Motor neuron (in vitro differentiated cells): ENCODE data around the gene SCYGR7. TPM values are rescaled to one million over a fixed set of nuclear protein-coding genes. Genes with fewer than 3 reads are reported as not detected.

Experiments
- ATAC-seq, 8 experiments: fragments of 200-7000 bp; cut with Tn5 transposase; replicated peaks in 6 of 8; 2 replicates each; pipeline ENCODE4 v1.8.0; 2021; ENCODE audit warnings: mild to moderate bottlenecking in 8 of 8, moderate library complexity in 8 of 8
- H3K27ac ChIP-seq, 2 donors: fragments of 250-450 bp; sonication (Bioruptor Pico); 2 replicates each; pipeline ENCODE4 v1.9.0; 2021; ENCODE audit warnings: antibody characterized with exemption in 2 of 2, mild to moderate bottlenecking in 2 of 2, moderate library complexity in 1 of 2
- H3K4me1 ChIP-seq, 2 donors: fragments of 250-450 bp; sonication (Bioruptor Pico); replicated peaks in 1 of 2; 2 replicates each; pipeline ENCODE4 v1.6.1; 2021; ENCODE audit warnings: antibody characterized with exemption in 2 of 2, mild to moderate bottlenecking in 2 of 2, moderate library complexity in 1 of 2
- H3K4me3 ChIP-seq, 5 donors: fragments of 250-450 bp; sonication (Bioruptor Pico); 2 replicates each; pipeline ENCODE4 v1.9.0; 2021; ENCODE audit warnings: antibody characterized with exemption in 5 of 5, mild to moderate bottlenecking in 5 of 5, moderate library complexity in 4 of 5
- WGBS, 10 experiments: fragments of 450-650 bp; shearing (Covaris generic); methylation state at CpG; one replicate each; pipeline ENCODE4 v1.0.0; 2022; 5-methylcytosine and 5-hydroxymethylcytosine counted together
- in situ Hi-C, 9 experiments: fragments of 400-800 bp; cut with MboI; loops; one replicate each; pipeline ENCODE4 v1.15.0; 2021; ENCODE audit warnings: low sequenced_read_pairs in 9 of 9, low pct_unique_long_range_greater_than_20kb in 2 of 9; ENCODE audit not compliant: unreplicated experiment in 9 of 9
- total RNA-seq, 8 experiments: library from RNA; unstranded; fragments of 300-600 nt; gene quantifications; 2 replicates each; pipeline versions ENCODE4 v1.2.3 to v1.2.4, GENCODE V29; 2022

The SCYGR7 gene
- total RNA-seq, result not detected

- no peak for ATAC-seq
- in situ Hi-C loops, result no loop called here
- Histone ChIP-seq H3K27ac (no peak within 1 kb of the TSS), H3K4me1 (no peaks in the 10 kb centered on the region), H3K4me3 (no peak within 1 kb of the TSS)
- 0 to 100% (median 67%) methylated on average over 1 of the region's 5 CpGs; no CpG with 5 or more reads in 5 of the 10 experiments for WGBS, 10 experiments
Observed at GRCh38 chr2:227728035-227728434, at the start of gene SCYGR7. TSS of gene SCYGR7 (plus strand) at chr2:227728335. CDS start at chr2:227728335, 0 bp downstream.

GRCh38 chr2:227684258-227684657 is 43.9 kb upstream of the SCYGR7 start:
- in situ Hi-C loops, result no loop called here
- H3K4me1 ChIP-seq, result no peaks in the 10 kb centered on the region
- H3K27ac ChIP-seq, result no peak overlapping the region
- no peak overlapping the region for H3K4me3 ChIP-seq
- WGBS, 10 experiments, result 0 to 100% (median 86%) methylated on average over 1 to 5 of the region's 5 CpGs; no CpG with 5 or more reads in 2 of the 10 experiments
- ATAC-seq, result peak in 1 of 8 experiments; percentile 77

- in situ Hi-C loops, result no loop called here
- Histone ChIP-seq H3K4me3 (no peak overlapping the region), H3K27ac (no peak overlapping the region), H3K4me1 (no peaks in the 10 kb centered on the region)
- 73 to 100% (median 90%) methylated on average over 1 to 3 of the region's 3 CpGs; no CpG with 5 or more reads in 4 of the 10 experiments for WGBS, 10 experiments
- no peak for ATAC-seq
Observed at GRCh38 chr2:227687189-227687588, 40.9 kb upstream of the SCYGR7 start.

- 0 to 100% (median 70%) methylated on average over 1 to 2 of the region's 2 CpGs; no CpG with 5 or more reads in 1 of the 10 experiments for WGBS, 10 experiments
- no peaks in the 10 kb centered on the region for H3K4me1 ChIP-seq
- in situ Hi-C loops, result no loop called here
- ATAC-seq, result peak in 2 of 8 experiments; percentile 66 to 91
- H3K27ac ChIP-seq, result no peak overlapping the region
- H3K4me3 ChIP-seq, result no peak overlapping the region
Observed at GRCh38 chr2:227696990-227697679, 31.0 kb upstream of the SCYGR7 start.

- WGBS, 10 experiments, result 25 to 100% (median 81%) methylated on average over 1 to 3 of the region's 3 CpGs; no CpG with 5 or more reads in 1 of the 10 experiments
- H3K27ac ChIP-seq, result no peak overlapping the region
- no peak for ATAC-seq
- H3K4me3 ChIP-seq, result no peak overlapping the region
- in situ Hi-C loops, result no loop called here
- no peaks in the 10 kb centered on the region for H3K4me1 ChIP-seq
Observed at GRCh38 chr2:227701556-227701955, 26.6 kb upstream of the SCYGR7 start.

- Histone ChIP-seq H3K4me1 (no peaks in the 10 kb centered on the region), H3K27ac (no peak overlapping the region), H3K4me3 (no peak overlapping the region)
- in situ Hi-C loops, result no loop called here
- 14 to 100% (median 83%) methylated on average over 2 to 3 of the region's 4 CpGs; no CpG with 5 or more reads in 5 of the 10 experiments for WGBS, 10 experiments
- peak in 3 of 8 experiments; percentile 65 to 93 (median 93) for ATAC-seq
Observed at GRCh38 chr2:227703280-227703732, 24.8 kb upstream of the SCYGR7 start.

- WGBS, 10 experiments, result 20 to 96% (median 89%) methylated on average over 1 to 3 of the region's 3 CpGs; no CpG with 5 or more reads in 3 of the 10 experiments
- peak in 3 of 8 experiments; percentile 43 to 62 (median 53) for ATAC-seq
- H3K4me1 ChIP-seq, result no peaks in the 10 kb centered on the region
- in situ Hi-C loops, result no loop called here
- no peak overlapping the region for H3K27ac ChIP-seq
- H3K4me3 ChIP-seq, result no peak overlapping the region
Observed at GRCh38 chr2:227703961-227704360, 24.2 kb upstream of the SCYGR7 start.

GRCh38 chr2:227706859-227707258 is 21.3 kb upstream of the SCYGR7 start:
- no peak for ATAC-seq
- Histone ChIP-seq H3K27ac (no peak overlapping the region), H3K4me1 (no peaks in the 10 kb centered on the region), H3K4me3 (no peak overlapping the region)
- in situ Hi-C loops, result no loop called here
- 80 to 100% (median 94%) methylated on average over 1 to 4 of the region's 4 CpGs; no CpG with 5 or more reads in 6 of the 10 experiments for WGBS, 10 experiments

- in situ Hi-C loops, result no loop called here
- no peak for ATAC-seq
- no peak overlapping the region for H3K4me3 ChIP-seq
- WGBS, 10 experiments, result 82 to 100% (median 96%) methylated on average over 1 to 6 of the region's 6 CpGs; no CpG with 5 or more reads in 4 of the 10 experiments
- H3K4me1 ChIP-seq, result no peaks in the 10 kb centered on the region
- H3K27ac ChIP-seq, result no peak overlapping the region
Observed at GRCh38 chr2:227707390-227707789, 20.7 kb upstream of the SCYGR7 start.

GRCh38 chr2:227710986-227711385 is 17.1 kb upstream of the SCYGR7 start:
- Histone ChIP-seq H3K27ac (no peak overlapping the region), H3K4me3 (no peak overlapping the region), H3K4me1 (no peaks in the 10 kb centered on the region)
- in situ Hi-C loops, result no loop called here
- 55 to 91% (median 73%) methylated on average over 2 to 7 of the region's 7 CpGs; no CpG with 5 or more reads in 3 of the 10 experiments for WGBS, 10 experiments
- ATAC-seq, result no peak

- no peak overlapping the region for H3K4me3 ChIP-seq
- no peaks in the 10 kb centered on the region for H3K4me1 ChIP-seq
- WGBS, 10 experiments, result 100% methylated on average over 1 of the region's 1 CpG; no CpG with 5 or more reads in 6 of the 10 experiments
- H3K27ac ChIP-seq, result no peak overlapping the region
- no peak for ATAC-seq
- in situ Hi-C loops, result no loop called here
Observed at GRCh38 chr2:227713291-227713690, 14.8 kb upstream of the SCYGR7 start.

GRCh38 chr2:227716501-227716900 is 11.6 kb upstream of the SCYGR7 start:
- 33 to 100% methylated on average over 1 of the region's 2 CpGs; no CpG with 5 or more reads in 8 of the 10 experiments for WGBS, 10 experiments
- in situ Hi-C loops, result no loop called here
- no peak overlapping the region for H3K4me3 ChIP-seq
- no peaks in the 10 kb centered on the region for H3K4me1 ChIP-seq
- ATAC-seq, result no peak
- no peak overlapping the region for H3K27ac ChIP-seq

GRCh38 chr2:227717687-227718567 is 10.2 kb upstream of the SCYGR7 start, which contains the start of gene SLC19A3:
TSS of gene SLC19A3 (minus strand) at chr2:227718028. CDS start at chr2:227702318, 15,710 bp downstream.
- in situ Hi-C loops, result no loop called here
- H3K27ac ChIP-seq, result no peak within 1 kb of the TSS
- 0 to 30% (median 7%) methylated on average over 2 to 20 of the region's 35 CpGs; no CpG with 5 or more reads in 1 of the 10 experiments for WGBS, 10 experiments

More at GRCh38 chr2:227717687-227718567, 10.2 kb upstream of the SCYGR7 start, which contains the start of gene SLC19A3:
- peak within 1 kb of the TSS; percentile 34 to 39 (median 37) for H3K4me3 ChIP-seq
- no peaks in the 10 kb centered on the region for H3K4me1 ChIP-seq
- ATAC-seq, result peak; percentile 92 to 100 (median 99)
